Suprapubic skin (tissue), 4 donors: ENCODE data around the gene TSKU. TPM values are rescaled to one million over a fixed set of nuclear protein-coding genes. Genes with fewer than 3 reads are reported as not detected.

Experiments used
- DNase-seq, 2 donors: peaks; one replicate each; pipeline ENCODE4 v3.0.0-alpha.2; 2019; ENCODE audit warnings: low spot score in 2 of 2
- H3K27ac ChIP-seq: fragments of 200-600 bp; sonication (generic); one replicate; pipeline ENCODE4 v1.5.1; 2019
- H3K27me3 ChIP-seq: fragments of 200-600 bp; sonication (generic); one replicate; pipeline ENCODE4 v1.5.1; 2019
- H3K36me3 ChIP-seq: fragments of 200-600 bp; sonication (generic); one replicate; pipeline ENCODE4 v1.5.1; 2019
- H3K4me1 ChIP-seq: fragments of 200-600 bp; sonication (generic); one replicate; pipeline ENCODE4 v1.5.1; 2019
- H3K4me3 ChIP-seq: fragments of 200-600 bp; sonication (generic); one replicate; pipeline ENCODE4 v1.5.1; 2019; ENCODE audit warnings: mild to moderate bottlenecking
- H3K9me3 ChIP-seq: fragments of 200-600 bp; sonication (generic); one replicate; pipeline ENCODE4 v1.5.1; 2019
- CTCF ChIP-seq, 2 donors: fragments of 200-600 bp in 1 of 2; fragments of 450-650 bp in 1 of 2; sonication (generic) in 1 of 2; IDR thresholded peaks; one replicate each; pipeline ENCODE4 v1.5.1; 2016 to 2019; ENCODE audit warnings: antibody characterized with exemption in 2 of 2, mild to moderate bottlenecking in 1 of 2, moderate library complexity in 1 of 2
- EP300 ChIP-seq: sonication (generic); formaldehyde crosslinking; IDR thresholded peaks from one replicate; pipeline ENCODE4 v1.6.1; 2017; ENCODE audit warnings: antibody characterized with exemption
- POLR2A ChIP-seq, 2 donors: fragments of 450-650 bp; IDR thresholded peaks; one replicate each; pipeline ENCODE4 v1.6.1; 2017; ENCODE audit warnings: antibody characterized with exemption in 2 of 2, mild to moderate bottlenecking in 2 of 2, moderate library complexity in 2 of 2
- POLR2AphosphoS5 ChIP-seq, 3 donors: sonication (generic); formaldehyde crosslinking; IDR thresholded peaks; one replicate each; pipeline ENCODE4 v1.6.1; 2017; ENCODE audit warnings: antibody characterized with exemption in 3 of 3
- WGBS: methylation state at CpG from one replicate; pipeline ENCODE4 v1.1.5; 2018; 5-methylcytosine and 5-hydroxymethylcytosine counted together
- total RNA-seq, 4 donors: library from RNA; depleted of rRNA; stranded (reverse); fragments of >200 nt; gene quantifications; one replicate each; pipeline ENCODE4 v1.1.0, GENCODE V29; 2016

The TSKU gene
- total RNA-seq, 4 donors from 2014 or later = 85.5 to 155 (median 128) TPM

DNA sequence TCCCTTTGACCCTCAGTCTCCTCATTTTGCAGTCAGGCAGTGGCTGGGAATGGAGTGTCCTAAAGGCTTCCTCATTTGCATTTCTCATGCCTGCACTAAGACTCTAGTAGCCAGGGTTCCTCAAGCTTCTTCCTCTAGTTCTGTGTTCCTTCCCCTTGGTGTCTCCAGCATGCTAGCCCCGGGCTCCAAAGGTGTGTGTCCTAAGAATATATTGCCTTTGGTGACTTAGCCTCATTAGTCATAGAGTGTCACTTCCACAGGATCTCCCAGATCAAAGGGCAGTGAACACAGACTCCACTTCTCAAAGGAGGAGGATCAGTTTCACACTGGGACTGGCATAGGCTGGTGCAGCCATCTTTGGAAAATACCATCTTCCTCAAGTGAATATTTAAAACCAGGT is 56.2 kb downstream of the TSKU start:
- H3K27ac ChIP-seq = no peak overlapping the region
- no peaks in the 10 kb centered on the region for H3K9me3 ChIP-seq
- no peaks in the 10 kb centered on the region for H3K27me3 ChIP-seq
- DNase-seq = no peak
- no peak overlapping the region for H3K4me3 ChIP-seq
- no peaks in the 10 kb centered on the region for H3K36me3 ChIP-seq
- peaks cover 32% of the 10 kb centered on the region for H3K4me1 ChIP-seq
- WGBS = 33% methylated on average over 1 of the region's 1 CpG
- TF ChIP-seq EP300 = no peak
- no peak for TF ChIP-seq POLR2AphosphoS5 (IDR thresholded peaks at IDR 0.05)
- no peak for TF ChIP-seq CTCF (IDR thresholded peaks at IDR 0.05)
- TF ChIP-seq POLR2A (IDR thresholded peaks at IDR 0.05) = no peak

DNA sequence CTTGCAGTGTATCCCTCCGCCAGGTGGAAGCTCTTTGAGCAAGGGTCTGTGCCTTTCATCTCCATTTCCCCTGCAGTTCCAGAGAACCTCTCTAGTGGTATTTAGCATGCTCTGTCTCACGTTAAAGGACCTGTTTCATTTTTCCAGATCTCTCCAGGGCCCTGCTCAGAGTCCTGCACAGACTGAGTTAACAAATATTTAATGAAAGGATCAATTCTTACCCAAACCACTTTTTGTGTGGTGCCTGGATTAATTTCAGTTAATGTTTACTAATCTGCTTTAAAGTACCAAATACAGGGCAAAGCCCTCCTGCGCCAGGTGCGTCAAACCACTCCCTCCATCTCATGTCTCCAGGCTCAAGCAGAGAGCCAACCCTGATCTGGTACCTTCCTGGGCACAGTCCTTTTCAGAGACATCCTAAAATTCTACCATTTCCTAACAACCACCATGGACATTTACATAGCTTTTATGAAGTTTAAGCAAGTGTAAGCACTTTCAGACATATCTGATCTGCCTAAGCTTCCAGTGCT is 58.8 kb downstream of the TSKU start:
- TF ChIP-seq CTCF (IDR thresholded peaks at IDR 0.05) = no peak
- TF ChIP-seq POLR2A (IDR thresholded peaks at IDR 0.05) = no peak
- no peak for TF ChIP-seq POLR2AphosphoS5 (IDR thresholded peaks at IDR 0.05)
- TF ChIP-seq EP300 = no peak
- no peak for DNase-seq

GRCh38 chr11:76843907-76844306 is 60.8 kb downstream of the TSKU start:
- DNase-seq = no peak
- H3K27ac ChIP-seq = no peak overlapping the region
- H3K36me3 ChIP-seq = no peaks in the 10 kb centered on the region
- 100% methylated on average over 3 of the region's 3 CpGs for WGBS
- no peaks in the 10 kb centered on the region for H3K9me3 ChIP-seq
- no peak overlapping the region for H3K4me3 ChIP-seq
- TF ChIP-seq CTCF (IDR thresholded peaks at IDR 0.05) (no peak), POLR2AphosphoS5 (IDR thresholded peaks at IDR 0.05) (no peak), EP300 (no peak), POLR2A (IDR thresholded peaks at IDR 0.05) (no peak)
- H3K27me3 ChIP-seq = no peaks in the 10 kb centered on the region
- no peaks in the 10 kb centered on the region for H3K4me1 ChIP-seq

More for the DNA sequence above, 58.8 kb downstream of the TSKU start:
- Histone ChIP-seq H3K36me3 (no peaks in the 10 kb centered on the region), H3K4me1 (peaks cover 17% of the 10 kb centered on the region), H3K27ac (no peak overlapping the region), H3K4me3 (no peak overlapping the region), H3K9me3 (no peaks in the 10 kb centered on the region), H3K27me3 (no peaks in the 10 kb centered on the region)
- WGBS = 93% methylated on average over 4 of the region's 4 CpGs

GRCh38 chr11:76844511-76844910 is 61.4 kb downstream of the TSKU start:
- no peaks in the 10 kb centered on the region for H3K36me3 ChIP-seq
- DNase-seq = no peak
- WGBS = 88% methylated on average over 10 of the region's 10 CpGs

GRCh38 chr11:76845069-76845468 is 61.9 kb downstream of the TSKU start:
- no peaks in the 10 kb centered on the region for H3K9me3 ChIP-seq
- no peaks in the 10 kb centered on the region for H3K27me3 ChIP-seq
- peaks cover 6% of the 10 kb centered on the region for H3K4me1 ChIP-seq
- no peak overlapping the region for H3K4me3 ChIP-seq
- no peaks in the 10 kb centered on the region for H3K36me3 ChIP-seq
- TF ChIP-seq POLR2AphosphoS5 (IDR thresholded peaks at IDR 0.05) (no peak), EP300 (no peak), CTCF (IDR thresholded peaks at IDR 0.05) (no peak), POLR2A (IDR thresholded peaks at IDR 0.05) (no peak)
- no peak for DNase-seq
- no peak overlapping the region for H3K27ac ChIP-seq
- 76% methylated on average over 3 of the region's 3 CpGs for WGBS

More at GRCh38 chr11:76844511-76844910, 61.4 kb downstream of the TSKU start:
- Histone ChIP-seq H3K4me1 (peaks cover under 1% of the 10 kb centered on the region), H3K27me3 (no peaks in the 10 kb centered on the region), H3K9me3 (no peaks in the 10 kb centered on the region), H3K27ac (no peak overlapping the region), H3K4me3 (no peak overlapping the region)
- TF ChIP-seq POLR2AphosphoS5 (IDR thresholded peaks at IDR 0.05) (no peak), POLR2A (IDR thresholded peaks at IDR 0.05) (no peak), CTCF (IDR thresholded peaks at IDR 0.05) (no peak), EP300 (no peak)
